SJSA1 (cell line): ENCODE results near the gene KLHL40. TPM values are rescaled to one million over a fixed set of nuclear protein-coding genes. Genes with fewer than 3 reads are reported as not detected.
A peak's percentile ranks its signal among the peaks of the same experiment; 100 is the strongest.

Experiments
- DNase-seq, 2 experiments: peaks; one replicate each; pipeline ENCODE4 v3.0.0-alpha.2; 2015 to 2020; ENCODE audit warnings: low spot score in 2 of 2, low read depth in 1 of 2
- H3K27ac ChIP-seq: fragments of 250-450 bp; sonication (Bioruptor Pico); 2 replicates; pipeline ENCODE4 v1.5.1; 2020; ENCODE audit warnings: mild to moderate bottlenecking, moderate library complexity
- H3K27me3 ChIP-seq: fragments of 250-450 bp; sonication (Bioruptor Pico); replicated peaks from 2 replicates; pipeline ENCODE4 v1.5.1; 2020; ENCODE audit warnings: mild to moderate bottlenecking, moderate library complexity
- H3K36me3 ChIP-seq: fragments of 250-450 bp; sonication (Bioruptor Pico); 2 replicates; pipeline ENCODE4 v1.5.1; 2020; ENCODE audit warnings: mild to moderate bottlenecking
- H3K4me1 ChIP-seq: fragments of 250-450 bp; sonication (Bioruptor Pico); replicated peaks from 2 replicates; pipeline ENCODE4 v1.6.1; 2021; ENCODE audit warnings: mild to moderate bottlenecking
- H3K4me3 ChIP-seq: fragments of 250-450 bp; sonication (Bioruptor Pico); 2 replicates; pipeline ENCODE4 v1.5.1; 2020; ENCODE audit warnings: mild to moderate bottlenecking
- H3K9me3 ChIP-seq: fragments of 250-450 bp; sonication (Bioruptor Pico); replicated peaks from 2 replicates; pipeline ENCODE4 v1.5.1; 2020; ENCODE audit warnings: mild to moderate bottlenecking
- total RNA-seq: library from RNA; depleted of rRNA; stranded (reverse); fragments of >200 nt; shearing (Covaris generic); gene quantifications from 2 replicates; pipeline ENCODE4 v1.2.3, GENCODE V29; 2014

Gene KLHL40
- total RNA-seq, 1 experiment from 2014 or later = not detected

GRCh38 chr3:42670051-42670576 is 15.2 kb upstream of the KLHL40 start:
- H3K4me1 ChIP-seq = no peaks in the 10 kb centered on the region
- H3K27ac ChIP-seq = no peak overlapping the region
- no peaks in the 10 kb centered on the region for H3K27me3 ChIP-seq
- DNase-seq = no peak
- H3K36me3 ChIP-seq = no peaks in the 10 kb centered on the region
- H3K4me3 ChIP-seq = no peak overlapping the region
- H3K9me3 ChIP-seq = no peaks in the 10 kb centered on the region

- no peak for DNase-seq
Measured at GRCh38 chr3:42670670-42671069, 14.7 kb upstream of the KLHL40 start.

GRCh38 chr3:42672515-42672914 is 12.8 kb upstream of the KLHL40 start:
- Histone ChIP-seq H3K36me3 (no peaks in the 10 kb centered on the region), H3K27ac (no peak overlapping the region), H3K4me3 (no peak overlapping the region), H3K9me3 (no peaks in the 10 kb centered on the region), H3K4me1 (no peaks in the 10 kb centered on the region), H3K27me3 (no peaks in the 10 kb centered on the region)
- DNase-seq = no peak

More at GRCh38 chr3:42670670-42671069, 14.7 kb upstream of the KLHL40 start:
- Histone ChIP-seq H3K27ac (no peak overlapping the region), H3K4me1 (no peaks in the 10 kb centered on the region), H3K27me3 (no peaks in the 10 kb centered on the region), H3K9me3 (no peaks in the 10 kb centered on the region), H3K4me3 (no peak overlapping the region), H3K36me3 (no peaks in the 10 kb centered on the region)

- Histone ChIP-seq H3K4me1 (no peaks in the 10 kb centered on the region), H3K36me3 (no peaks in the 10 kb centered on the region), H3K27me3 (no peaks in the 10 kb centered on the region), H3K4me3 (no peak overlapping the region), H3K27ac (no peak overlapping the region), H3K9me3 (no peaks in the 10 kb centered on the region)
- DNase-seq = no peak
Measured at GRCh38 chr3:42673082-42673481, 12.3 kb upstream of the KLHL40 start.

GRCh38 chr3:42674146-42674545 is 11.2 kb upstream of the KLHL40 start:
- H3K36me3 ChIP-seq = no peaks in the 10 kb centered on the region
- H3K9me3 ChIP-seq = no peaks in the 10 kb centered on the region
- no peaks in the 10 kb centered on the region for H3K4me1 ChIP-seq
- H3K27ac ChIP-seq = no peak overlapping the region
- no peak overlapping the region for H3K4me3 ChIP-seq
- DNase-seq = no peak
- no peaks in the 10 kb centered on the region for H3K27me3 ChIP-seq

- no peak overlapping the region for H3K27ac ChIP-seq
- no peaks in the 10 kb centered on the region for H3K4me1 ChIP-seq
- H3K4me3 ChIP-seq = no peak overlapping the region
- no peak for DNase-seq
- no peaks in the 10 kb centered on the region for H3K36me3 ChIP-seq
- no peaks in the 10 kb centered on the region for H3K9me3 ChIP-seq
- H3K27me3 ChIP-seq = no peaks in the 10 kb centered on the region
Measured at GRCh38 chr3:42675909-42676308, 9.4 kb upstream of the KLHL40 start.

GRCh38 chr3:42678447-42678846 is 6.9 kb upstream of the KLHL40 start:
- Histone ChIP-seq H3K9me3 (no peaks in the 10 kb centered on the region), H3K27me3 (no peaks in the 10 kb centered on the region), H3K4me1 (peaks cover 2% of the 10 kb centered on the region; the same call in 1 of the 2 replicates), H3K4me3 (no peak overlapping the region), H3K27ac (no peak overlapping the region), H3K36me3 (no peaks in the 10 kb centered on the region)
- no peak for DNase-seq

- DNase-seq = no peak
- no peaks in the 10 kb centered on the region for H3K36me3 ChIP-seq
- H3K27ac ChIP-seq = no peak overlapping the region
- no peak overlapping the region for H3K4me3 ChIP-seq
- H3K9me3 ChIP-seq = no peaks in the 10 kb centered on the region
- no peaks in the 10 kb centered on the region for H3K27me3 ChIP-seq
- H3K4me1 ChIP-seq = peaks cover 12% of the 10 kb centered on the region
Measured at GRCh38 chr3:42680271-42680670, 5.1 kb upstream of the KLHL40 start.

- DNase-seq = no peak
- H3K36me3 ChIP-seq = no peaks in the 10 kb centered on the region
- no peaks in the 10 kb centered on the region for H3K27me3 ChIP-seq
- no peak overlapping the region for H3K27ac ChIP-seq
- peaks cover 12% of the 10 kb centered on the region for H3K4me1 ChIP-seq
- no peak overlapping the region for H3K4me3 ChIP-seq
- no peaks in the 10 kb centered on the region for H3K9me3 ChIP-seq
Measured at GRCh38 chr3:42680806-42681205, 4.5 kb upstream of the KLHL40 start.

GRCh38 chr3:42681361-42682038 is 3.8 kb upstream of the KLHL40 start:
- Histone ChIP-seq H3K36me3 (no peaks in the 10 kb centered on the region), H3K9me3 (no peaks in the 10 kb centered on the region), H3K27ac (no peak overlapping the region), H3K4me1 (peaks cover 12% of the 10 kb centered on the region), H3K4me3 (no peak overlapping the region), H3K27me3 (no peaks in the 10 kb centered on the region)
- no peak for DNase-seq

GRCh38 chr3:42682301-42683070 is 2.9 kb upstream of the KLHL40 start:
- peaks cover 12% of the 10 kb centered on the region for H3K4me1 ChIP-seq
- H3K9me3 ChIP-seq = no peaks in the 10 kb centered on the region
- H3K36me3 ChIP-seq = no peaks in the 10 kb centered on the region
- no peak overlapping the region for H3K4me3 ChIP-seq
- H3K27ac ChIP-seq = no peak overlapping the region
- no peak for DNase-seq
- H3K27me3 ChIP-seq = no peaks in the 10 kb centered on the region

- Histone ChIP-seq H3K36me3 (no peaks in the 10 kb centered on the region), H3K27ac (0 out of 2 replicates have a peak overlapping the region, but pooled peaks have one; percentile 25), H3K9me3 (no peaks in the 10 kb centered on the region), H3K4me3 (peak overlapping the region; percentile 22), H3K27me3 (no peaks in the 10 kb centered on the region), H3K4me1 (peaks cover 12% of the 10 kb centered on the region)
- peak; percentile 57 to 88 for DNase-seq
Measured at GRCh38 chr3:42683875-42684598, 1.3 kb upstream of the KLHL40 start.

- Histone ChIP-seq H3K27ac (no peak overlapping the region), H3K4me3 (no peak overlapping the region), H3K4me1 (peaks cover 12% of the 10 kb centered on the region), H3K27me3 (no peaks in the 10 kb centered on the region), H3K9me3 (no peaks in the 10 kb centered on the region), H3K36me3 (no peaks in the 10 kb centered on the region)
- DNase-seq = no peak
Measured at GRCh38 chr3:42684632-42685362, 540 bp upstream of the KLHL40 start.
